ENCODE results near the gene DHX40. TPM values are rescaled to one million over a fixed set of nuclear protein-coding genes. Genes with fewer than 3 reads are reported as not detected.

Gene DHX40, protein sequence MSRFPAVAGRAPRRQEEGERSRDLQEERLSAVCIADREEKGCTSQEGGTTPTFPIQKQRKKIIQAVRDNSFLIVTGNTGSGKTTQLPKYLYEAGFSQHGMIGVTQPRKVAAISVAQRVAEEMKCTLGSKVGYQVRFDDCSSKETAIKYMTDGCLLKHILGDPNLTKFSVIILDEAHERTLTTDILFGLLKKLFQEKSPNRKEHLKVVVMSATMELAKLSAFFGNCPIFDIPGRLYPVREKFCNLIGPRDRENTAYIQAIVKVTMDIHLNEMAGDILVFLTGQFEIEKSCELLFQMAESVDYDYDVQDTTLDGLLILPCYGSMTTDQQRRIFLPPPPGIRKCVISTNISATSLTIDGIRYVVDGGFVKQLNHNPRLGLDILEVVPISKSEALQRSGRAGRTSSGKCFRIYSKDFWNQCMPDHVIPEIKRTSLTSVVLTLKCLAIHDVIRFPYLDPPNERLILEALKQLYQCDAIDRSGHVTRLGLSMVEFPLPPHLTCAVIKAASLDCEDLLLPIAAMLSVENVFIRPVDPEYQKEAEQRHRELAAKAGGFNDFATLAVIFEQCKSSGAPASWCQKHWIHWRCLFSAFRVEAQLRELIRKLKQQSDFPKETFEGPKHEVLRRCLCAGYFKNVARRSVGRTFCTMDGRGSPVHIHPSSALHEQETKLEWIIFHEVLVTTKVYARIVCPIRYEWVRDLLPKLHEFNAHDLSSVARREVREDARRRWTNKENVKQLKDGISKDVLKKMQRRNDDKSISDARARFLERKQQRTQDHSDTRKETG
- 32.3 and 43.8 TPM in 2 replicates for total RNA-seq
- 12.5 and 13.5 TPM in 2 replicates for polyA plus RNA-seq

- Histone ChIP-seq H3K27ac (peak within 1 kb of the TSS; percentile 84), H3K79me2 (peaks cover 35% of the 10 kb centered on the region), H3K36me3 (replicated peaks; ENCODE audit: insufficient read depth, low read depth) (no peaks in the 10 kb centered on the region), H3K4me1 (ENCODE audit: insufficient read depth) (peaks cover 2% of the 10 kb centered on the region), H3K9me3 (ENCODE audit: low read depth) (no peaks in the 10 kb centered on the region), H2AFZ (peak within 1 kb of the TSS; percentile 99), H3K27me3 (no peaks in the 10 kb centered on the region), H3K4me3 (peak within 1 kb of the TSS; percentile 97), H3K4me2 (peak within 1 kb of the TSS; percentile 73), H3K9me2 (replicated peaks; ENCODE audit: insufficient read depth) (no peaks in the 10 kb centered on the region), H4K20me1 (ENCODE audit: insufficient read depth, poor library complexity, severe bottlenecking) (no peaks in the 10 kb centered on the region)
- WGBS (ENCODE audit: low lambda C conversion rate, missing lambda C conversion rate) = 11% methylated on average over 61 of the region's 62 CpGs
- TF ChIP-seq, protein P1, sequence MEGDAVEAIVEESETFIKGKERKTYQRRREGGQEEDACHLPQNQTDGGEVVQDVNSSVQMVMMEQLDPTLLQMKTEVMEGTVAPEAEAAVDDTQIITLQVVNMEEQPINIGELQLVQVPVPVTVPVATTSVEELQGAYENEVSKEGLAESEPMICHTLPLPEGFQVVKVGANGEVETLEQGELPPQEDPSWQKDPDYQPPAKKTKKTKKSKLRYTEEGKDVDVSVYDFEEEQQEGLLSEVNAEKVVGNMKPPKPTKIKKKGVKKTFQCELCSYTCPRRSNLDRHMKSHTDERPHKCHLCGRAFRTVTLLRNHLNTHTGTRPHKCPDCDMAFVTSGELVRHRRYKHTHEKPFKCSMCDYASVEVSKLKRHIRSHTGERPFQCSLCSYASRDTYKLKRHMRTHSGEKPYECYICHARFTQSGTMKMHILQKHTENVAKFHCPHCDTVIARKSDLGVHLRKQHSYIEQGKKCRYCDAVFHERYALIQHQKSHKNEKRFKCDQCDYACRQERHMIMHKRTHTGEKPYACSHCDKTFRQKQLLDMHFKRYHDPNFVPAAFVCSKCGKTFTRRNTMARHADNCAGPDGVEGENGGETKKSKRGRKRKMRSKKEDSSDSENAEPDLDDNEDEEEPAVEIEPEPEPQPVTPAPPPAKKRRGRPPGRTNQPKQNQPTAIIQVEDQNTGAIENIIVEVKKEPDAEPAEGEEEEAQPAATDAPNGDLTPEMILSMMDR (IDR thresholded peaks at IDR 0.05; ENCODE audit: poor library complexity) = no peak
- TF ChIP-seq EZH2phosphoT487 (IDR thresholded peaks at IDR 0.05; ENCODE audit: low read depth, severe bottlenecking, unreplicated experiment) (no peak), EZH2 (IDR thresholded peaks at IDR 0.05; ENCODE audit: borderline replicate concordance) (no peak)
- DNase-seq (ENCODE audit: low spot score) = peak; percentile 97
These were observed at the start of gene DHX40 for GRCh38 chr17:59565171-59565958. DHX40 (plus strand) TSS chr17:59565610; CDS start chr17:59565672, 62 bp downstream.

- H3K4me1 ChIP-seq (ENCODE audit: insufficient read depth) = peaks cover 10% of the 10 kb centered on the region
- H3K36me3 ChIP-seq (replicated peaks; ENCODE audit: insufficient read depth, low read depth) = no peaks in the 10 kb centered on the region
- TF ChIP-seq EZH2phosphoT487 (IDR thresholded peaks at IDR 0.05; ENCODE audit: low read depth, severe bottlenecking, unreplicated experiment) = no peak
- TF ChIP-seq EZH2 (IDR thresholded peaks at IDR 0.05; ENCODE audit: borderline replicate concordance) = no peak
- TF ChIP-seq, protein P1 (IDR thresholded peaks at IDR 0.05; ENCODE audit: poor library complexity) = no peak
- no peak overlapping the region for H3K4me2 ChIP-seq
- H3K27me3 ChIP-seq = no peaks in the 10 kb centered on the region
- WGBS (ENCODE audit: low lambda C conversion rate, missing lambda C conversion rate) = 81% methylated on average over 2 of the region's 2 CpGs
- no peak overlapping the region for H3K27ac ChIP-seq
- H3K4me3 ChIP-seq = no peak overlapping the region
- no peak for DNase-seq (ENCODE audit: low spot score)
- H3K9me3 ChIP-seq (ENCODE audit: low read depth) = no peaks in the 10 kb centered on the region
- H4K20me1 ChIP-seq (ENCODE audit: insufficient read depth, poor library complexity, severe bottlenecking) = no peaks in the 10 kb centered on the region
- H3K79me2 ChIP-seq = no peaks in the 10 kb centered on the region
- no peaks in the 10 kb centered on the region for H3K9me2 ChIP-seq (replicated peaks; ENCODE audit: insufficient read depth)
- no peak overlapping the region for H2AFZ ChIP-seq
These were observed 49.0 kb upstream of the DHX40 start for GRCh38 chr17:59516451-59516850.

DNA sequence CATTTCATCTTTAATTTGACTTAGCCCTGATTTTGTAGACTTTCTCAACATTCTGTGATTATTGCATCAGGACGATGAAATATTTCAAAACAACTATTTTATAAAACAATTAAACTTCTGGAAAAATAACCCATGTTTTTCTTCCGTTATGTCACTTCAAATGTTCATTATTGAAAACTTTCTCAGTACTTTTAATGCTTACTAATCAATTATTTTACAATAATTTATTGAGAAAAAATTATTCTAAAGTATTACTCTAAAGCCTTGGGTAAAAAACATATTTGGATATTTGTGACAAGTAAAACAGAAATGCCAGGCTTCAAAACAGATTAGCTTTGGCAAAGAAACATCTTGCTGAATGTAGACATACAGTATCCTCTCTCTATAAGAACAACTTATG, 46.3 kb upstream of the DHX40 start:
- H3K4me2 ChIP-seq = no peak overlapping the region
- H2AFZ ChIP-seq = no peak overlapping the region
- no peak overlapping the region for H3K27ac ChIP-seq
- no peaks in the 10 kb centered on the region for H3K27me3 ChIP-seq
- TF ChIP-seq EZH2 (IDR thresholded peaks at IDR 0.05; ENCODE audit: borderline replicate concordance) (no peak), EZH2phosphoT487 (IDR thresholded peaks at IDR 0.05; ENCODE audit: low read depth, severe bottlenecking, unreplicated experiment) (no peak)
- TF ChIP-seq, protein P1 (IDR thresholded peaks at IDR 0.05; ENCODE audit: poor library complexity) = no peak
- no peaks in the 10 kb centered on the region for H3K9me2 ChIP-seq (replicated peaks; ENCODE audit: insufficient read depth)
- DNase-seq (ENCODE audit: low spot score) = no peak
- no peaks in the 10 kb centered on the region for H4K20me1 ChIP-seq (ENCODE audit: insufficient read depth, poor library complexity, severe bottlenecking)
- 97% methylated on average over 2 of the region's 2 CpGs for WGBS (ENCODE audit: low lambda C conversion rate, missing lambda C conversion rate)
- no peaks in the 10 kb centered on the region for H3K9me3 ChIP-seq (ENCODE audit: low read depth)
- H3K36me3 ChIP-seq (replicated peaks; ENCODE audit: insufficient read depth, low read depth) = no peaks in the 10 kb centered on the region
- H3K4me1 ChIP-seq (ENCODE audit: insufficient read depth) = peaks cover 4% of the 10 kb centered on the region
- H3K79me2 ChIP-seq = no peaks in the 10 kb centered on the region
- H3K4me3 ChIP-seq = no peak overlapping the region
